Heart left ventricle (tissue), 16 donors: Measurements from ENCODE around the gene STON2. TPM values are rescaled to one million over a fixed set of nuclear protein-coding genes. Genes with fewer than 3 reads are reported as not detected.

Source experiments
- ATAC-seq, 4 donors: fragments of 200-7000 bp; cut with Tn5 transposase; one replicate each; pipeline ENCODE4 v1.9.1; 2020 to 2022; ENCODE audit warnings: moderate library complexity in 4 of 4, mild to moderate bottlenecking in 3 of 4, moderate number of reproducible peaks in 1 of 4
- DNase-seq, 5 donors: peaks; one replicate each; pipeline ENCODE4 v3.0.0-alpha.2; 2020
- H3K27ac ChIP-seq, 12 donors: fragments of 200-600 bp; sonication (generic) in 4 of 12; one replicate each; pipeline versions ENCODE4 v1.5.0 to v1.8.0; 2016 to 2022; ENCODE audit warnings: mild to moderate bottlenecking in 2 of 12
- H3K27me3 ChIP-seq, 9 donors: fragments of 200-600 bp; sonication (generic) in 2 of 9; one replicate each; pipeline versions ENCODE4 v1.5.1 to v1.8.0; 2016 to 2022; ENCODE audit warnings: mild to moderate bottlenecking in 3 of 9
- H3K36me3 ChIP-seq, 9 donors: fragments of 200-600 bp; sonication (generic) in 2 of 9; one replicate each; pipeline versions ENCODE4 v1.5.0 to v1.8.0; 2018 to 2022; ENCODE audit warnings: mild to moderate bottlenecking in 2 of 9
- H3K4me1 ChIP-seq, 12 donors: fragments of 200-600 bp; sonication (generic) in 4 of 12; one replicate each; pipeline versions ENCODE4 v1.5.0 to v1.8.0; 2016 to 2022; ENCODE audit warnings: mild to moderate bottlenecking in 3 of 12
- H3K4me3 ChIP-seq, 12 donors: fragments of 200-600 bp; sonication (generic) in 4 of 12; one replicate each; pipeline versions ENCODE4 v1.5.0 to v1.8.0; 2017 to 2022; ENCODE audit warnings: mild to moderate bottlenecking in 9 of 12, moderate library complexity in 4 of 12
- H3K9me3 ChIP-seq, 12 donors: fragments of 200-600 bp; sonication (generic) in 4 of 12; one replicate each; pipeline versions ENCODE4 v1.5.0 to v1.8.0; 2016 to 2022; ENCODE audit warnings: mild to moderate bottlenecking in 1 of 12
- CTCF ChIP-seq, 12 donors: fragments of 200-600 bp; sonication (generic) in 4 of 12; IDR thresholded peaks; one replicate each; pipeline versions ENCODE4 v1.5.0 to v1.8.0; 2018 to 2022; ENCODE audit warnings: antibody characterized with exemption in 12 of 12, mild to moderate bottlenecking in 5 of 12
- POLR2A ChIP-seq, 2 donors: fragments of 450-650 bp; IDR thresholded peaks; one replicate each; pipeline ENCODE4 v1.6.1; 2017; ENCODE audit warnings: antibody characterized with exemption in 2 of 2, mild to moderate bottlenecking in 2 of 2, moderate library complexity in 2 of 2
- WGBS, 4 donors: extraction: QIAGEN DNeasy Blood & Tissue Kit in 2 of 4; methylation state at CpG; one replicate each; pipeline versions ENCODE4 v1.1.5 to v1.1.7; 2013 to 2018; 5-methylcytosine and 5-hydroxymethylcytosine counted together
- intact Hi-C, 10 donors: fragments of 100-400 bp; cut with DNase I; formaldehyde crosslinking; loops; one replicate each; pipeline versions ENCODE4 v1.11.1 to v1.14.2; 2022
- polyA plus RNA-seq, 2 donors: library from polyadenylated mRNA; stranded (reverse); fragments of 200-250 nt; gene quantifications; one replicate each; pipeline ENCODE4 v1.2.3, GENCODE V29; 2013
- total RNA-seq, 9 donors: library from RNA; depleted of rRNA in 2 of 9; stranded (reverse); fragments of >200 nt in 2 of 9; fragmentation: NEBNext Ultra II Directional in 3 of 9; extraction: Animal tissue kit (Norgen Biotek cat#: 25700) in 3 of 9; gene quantifications; one replicate each; pipeline versions ENCODE4 v1.1.0 to v1.2.4, GENCODE V29; 2016 to 2023
- donor health status: ischemic (EF 13 %, LVEDD 7.1; RV severe dilation, severe dysfunction).
- donor health status: healthy with polysubstance abuse.
- donor health status: DM: no; HTN: yes; CAD: no.
- donor health status: DM: no; HTN: no; CAD: no.
- donor health status: ischemic (EF 25% LVEDD 6.9; RV normal size, moderate dysfunction).
- donor health status: ischemic (EF 25% LVEDD 5.7; RV mildly dilated, moderate dysfunction).
- donor health status: healthy.
- donor health status: DM: yes; HTN: yes; CAD: no.
- donor health status: ischemic (EF 35%, LVEDD 5.7; RV mildly dilated, moderate dysfunction).
- donor health status: nonischemic (EF 11% LVEDD 7.7; RV severe dilation, severe dysfunction).
- donor health status: DM: yes; HTN: yes; CAD: no.
- donor health status: PGD.
- donor health status: ischemic (EF 29% LVEDD 5.4; RV normal size, mild dysfunction).
- donor health status: nonischemic (EF 23%, LVEDD 6.1; RV moderate dilation, normal function).

The STON2 gene
- total and polyA plus RNA-seq, 11 donors: 0.28 to 27.5 (median 7.0) TPM

- H3K27ac ChIP-seq: no peak overlapping the region
- no peak overlapping the region for H3K4me3 ChIP-seq
- H3K36me3 ChIP-seq: peaks cover 0 to 40% (median 8%) of the 10 kb centered on the region in 9 donors
- peaks cover 0 to 5% (median 0%) of the 10 kb centered on the region in 12 donors for H3K9me3 ChIP-seq
- intact Hi-C loops: no loop called here
- 91 to 100% (median 94%) methylated on average over 6 to 7 of the region's 7 CpGs for WGBS, 4 donors
- ATAC-seq: no peak
- TF ChIP-seq POLR2A (IDR thresholded peaks at IDR 0.05) (no peak), CTCF (IDR thresholded peaks at IDR 0.05) (no peak)
- peaks cover 0 to 22% (median 0%) of the 10 kb centered on the region in 12 donors for H3K4me1 ChIP-seq
- peaks cover 0 to 19% (median 0%) of the 10 kb centered on the region in 9 donors for H3K27me3 ChIP-seq
- no peak for DNase-seq
Observed at GRCh38 chr14:81396113-81396512, 4.0 kb downstream of the STON2 start.

GRCh38 chr14:81394739-81395138 lies 5.4 kb downstream of the STON2 start:
- Histone ChIP-seq H3K4me1 (peaks cover 0 to 9% (median 0%) of the 10 kb centered on the region in 12 donors), H3K27ac (no peak overlapping the region), H3K36me3 (peaks cover 0 to 44% (median 8%) of the 10 kb centered on the region in 9 donors), H3K27me3 (peaks cover 0 to 19% (median 0%) of the 10 kb centered on the region in 9 donors), H3K9me3 (peaks cover 0 to 5% (median 0%) of the 10 kb centered on the region in 12 donors), H3K4me3 (no peak overlapping the region)
- DNase-seq (no peak), ATAC-seq (no peak)
- intact Hi-C loops: no loop called here
- 70 to 90% (median 82%) methylated on average over 1 of the region's 1 CpG for WGBS, 4 donors
- TF ChIP-seq POLR2A (IDR thresholded peaks at IDR 0.05): no peak
- TF ChIP-seq CTCF (IDR thresholded peaks at IDR 0.05): no peak

GRCh38 chr14:81392976-81393643 lies 7.0 kb downstream of the STON2 start:
- peaks cover 0 to 5% (median 0%) of the 10 kb centered on the region in 12 donors for H3K9me3 ChIP-seq
- H3K27ac ChIP-seq: no peak overlapping the region
- H3K4me3 ChIP-seq: no peak overlapping the region
- no peak for TF ChIP-seq POLR2A (IDR thresholded peaks at IDR 0.05)
- no peak for TF ChIP-seq CTCF (IDR thresholded peaks at IDR 0.05)
- H3K27me3 ChIP-seq: peaks cover 0 to 14% (median 0%) of the 10 kb centered on the region in 9 donors
- ATAC-seq (no peak), DNase-seq (no peak)
- H3K4me1 ChIP-seq: no peaks in the 10 kb centered on the region
- intact Hi-C loops: no loop called here
- WGBS, 4 donors: 65 to 75% (median 72%) methylated on average over 6 of the region's 6 CpGs
- H3K36me3 ChIP-seq: peaks cover 0 to 42% (median 8%) of the 10 kb centered on the region in 9 donors

GRCh38 chr14:81392052-81392451 lies 8.1 kb downstream of the STON2 start:
- TF ChIP-seq POLR2A (IDR thresholded peaks at IDR 0.05) (no peak), CTCF (IDR thresholded peaks at IDR 0.05) (no peak)
- Histone ChIP-seq H3K36me3 (peaks cover 0 to 36% (median 3%) of the 10 kb centered on the region in 9 donors), H3K4me3 (no peak overlapping the region), H3K4me1 (no peaks in the 10 kb centered on the region), H3K27me3 (peaks cover 0 to 6% (median 0%) of the 10 kb centered on the region in 9 donors), H3K9me3 (peaks cover 0 to 5% (median 0%) of the 10 kb centered on the region in 12 donors), H3K27ac (no peak overlapping the region)
- intact Hi-C loops: no loop called here
- no peak for DNase-seq
- ATAC-seq: no peak
- WGBS, 4 donors: 55 to 79% (median 76%) methylated on average over 5 of the region's 5 CpGs
